HG03432 (cell line): ENCODE measurements around the gene DDX49.

Source experiments
- ATAC-seq: cut with Tn5 transposase; IDR thresholded peaks from one replicate; pipeline ENCODE4 v1.9.1; 2021; ENCODE audit warnings: mild to moderate bottlenecking, moderate library complexity; ENCODE audit not compliant: unreplicated experiment

The DDX49 gene

GRCh38 chr19:18919086-18919899, at the start of gene DDX49, which contains the start of gene COPE:
TSS of gene DDX49 (plus strand) at chr19:18919715. CDS start at chr19:18919742, 27 bp downstream.
TSS of gene COPE (minus strand) at chr19:18919387. CDS start at chr19:18919348, 39 bp downstream.
- ATAC-seq = peak; percentile 89

DNA sequence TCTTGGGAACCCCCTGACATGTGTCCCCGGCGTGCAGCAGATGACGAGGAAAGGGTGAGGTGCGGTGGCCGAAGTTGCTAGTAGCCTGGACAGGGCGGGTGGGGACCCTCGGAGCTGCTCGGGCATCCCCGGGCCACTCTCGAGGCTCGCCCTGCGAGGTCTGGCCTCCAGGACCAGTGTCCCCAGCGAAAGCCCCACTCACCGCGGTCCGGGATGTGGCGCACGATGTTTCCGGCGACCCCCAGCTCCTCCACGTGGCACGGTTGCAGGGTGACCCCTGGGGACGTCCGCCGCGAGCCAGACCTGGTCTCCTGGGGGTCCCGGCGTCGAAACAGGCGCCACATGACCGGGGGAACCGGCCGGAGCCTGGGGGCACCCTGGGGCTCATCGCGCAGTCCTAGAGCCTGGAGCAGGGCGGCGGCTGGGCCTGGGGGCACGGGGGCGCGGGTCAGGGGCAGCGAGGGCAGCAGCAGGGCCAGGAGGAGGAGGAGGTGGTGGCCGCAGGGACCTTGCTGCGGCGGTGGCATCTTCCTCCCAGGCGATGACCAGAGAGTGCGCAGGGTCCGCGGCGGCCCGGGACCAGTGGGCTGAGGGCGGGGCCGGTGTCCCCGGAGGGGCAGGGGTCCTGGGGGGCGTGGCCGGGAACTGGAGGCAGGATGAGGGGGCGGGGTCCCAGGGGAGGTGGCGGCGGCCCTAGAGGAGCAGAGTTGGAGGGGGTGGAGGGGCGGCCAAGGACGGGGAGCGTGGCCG, 49.6 kb upstream of the DDX49 start:
- ATAC-seq = no peak

GRCh38 chr19:18870531-18871172, 48.9 kb upstream of the DDX49 start:
- ATAC-seq = no peak

DNA sequence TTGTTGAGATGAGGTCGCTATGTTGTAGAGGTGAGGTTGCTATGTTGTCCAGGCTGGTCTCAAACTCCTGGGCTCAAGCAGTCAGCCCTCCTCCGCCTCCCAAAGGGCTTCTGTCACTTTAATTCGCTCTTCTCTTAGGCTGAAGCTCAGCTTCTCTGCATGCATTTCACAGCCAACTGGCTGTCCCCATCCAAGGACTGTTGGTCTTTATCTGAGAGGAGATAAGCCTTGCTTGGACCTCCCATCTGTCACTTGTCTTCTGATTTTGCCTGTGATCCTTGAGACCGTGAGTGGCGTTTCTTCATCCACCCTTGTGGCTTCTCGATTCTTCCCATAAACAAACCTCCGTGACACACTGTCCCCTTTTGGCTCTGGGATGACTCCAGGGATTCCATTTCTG, 48.0 kb upstream of the DDX49 start:
- no peak for ATAC-seq

DNA sequence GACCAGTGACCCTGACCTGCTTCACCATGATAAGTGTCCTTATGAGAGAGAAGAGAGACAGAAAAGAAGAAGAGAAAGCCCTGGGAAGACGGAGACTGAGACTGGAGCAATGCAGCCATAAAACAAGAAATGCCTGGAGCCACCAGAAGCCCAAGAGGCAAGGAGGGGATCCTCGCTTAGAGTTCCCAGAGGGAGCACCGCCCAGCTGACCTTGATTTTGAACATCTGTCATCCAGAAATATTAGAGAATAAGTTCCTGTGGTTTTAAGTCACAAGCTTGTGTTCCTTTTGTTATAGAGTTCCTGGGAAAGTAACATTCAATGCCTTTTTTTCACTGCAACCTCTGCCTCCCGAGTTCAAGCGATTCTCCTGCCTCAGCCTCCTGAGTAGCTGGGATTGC, 43.8 kb upstream of the DDX49 start:
- no peak for ATAC-seq

DNA sequence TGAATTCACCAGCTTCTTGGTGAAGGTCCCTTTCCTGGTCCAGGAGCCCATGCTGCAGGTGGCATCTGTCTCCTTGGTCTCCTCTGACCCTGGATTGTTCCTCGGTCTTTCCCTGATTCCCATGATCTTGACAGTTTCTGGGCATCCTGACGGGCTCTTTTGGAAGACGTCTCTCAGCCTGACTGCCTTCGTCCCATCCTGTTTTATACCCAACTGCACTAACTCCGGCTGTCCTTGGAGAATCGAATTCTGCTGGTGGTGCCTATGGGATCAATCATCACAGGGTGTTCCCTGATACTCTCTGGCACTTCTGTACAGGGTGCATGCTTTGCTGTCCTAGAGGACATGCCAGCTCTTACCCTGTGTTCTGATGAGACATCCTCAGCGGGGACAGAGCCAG, 42.6 kb upstream of the DDX49 start:
- ATAC-seq = no peak

DNA sequence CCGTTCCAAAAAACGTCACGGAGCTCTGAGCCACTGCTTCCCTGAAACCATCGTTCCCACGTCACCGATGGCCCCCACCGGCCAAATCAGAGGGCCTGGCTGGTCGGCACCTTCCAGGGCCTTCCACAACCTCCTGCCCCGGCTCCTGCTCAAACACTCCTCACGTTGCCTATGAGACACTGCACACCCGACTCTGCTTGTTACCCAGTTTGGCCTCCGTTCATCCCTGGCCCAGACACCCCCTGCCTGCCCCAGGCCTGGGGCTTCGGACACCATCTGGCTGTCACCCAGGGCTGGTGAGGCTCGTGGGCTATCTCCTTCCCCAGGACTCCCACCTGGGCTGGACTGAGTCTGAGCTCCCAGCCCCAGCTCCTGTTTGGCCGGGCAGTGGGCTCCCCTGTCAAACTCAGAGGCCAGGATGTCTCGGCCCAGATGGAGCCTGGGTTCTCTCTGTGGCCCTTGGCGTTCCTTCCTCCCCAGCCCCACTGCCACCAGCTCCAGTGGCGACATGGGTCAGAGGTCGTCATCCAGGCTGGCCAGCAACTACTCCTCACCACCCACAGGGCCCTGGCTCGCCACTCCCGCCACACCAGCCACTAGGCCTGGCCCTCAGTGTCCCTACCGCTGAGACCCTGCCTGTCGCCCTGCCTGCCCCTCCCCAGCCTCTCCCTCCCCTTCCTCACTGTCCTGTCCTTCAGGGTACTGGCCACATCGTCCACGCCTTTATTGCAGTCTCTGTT, 41.3 kb upstream of the DDX49 start:
- no peak for ATAC-seq

DNA sequence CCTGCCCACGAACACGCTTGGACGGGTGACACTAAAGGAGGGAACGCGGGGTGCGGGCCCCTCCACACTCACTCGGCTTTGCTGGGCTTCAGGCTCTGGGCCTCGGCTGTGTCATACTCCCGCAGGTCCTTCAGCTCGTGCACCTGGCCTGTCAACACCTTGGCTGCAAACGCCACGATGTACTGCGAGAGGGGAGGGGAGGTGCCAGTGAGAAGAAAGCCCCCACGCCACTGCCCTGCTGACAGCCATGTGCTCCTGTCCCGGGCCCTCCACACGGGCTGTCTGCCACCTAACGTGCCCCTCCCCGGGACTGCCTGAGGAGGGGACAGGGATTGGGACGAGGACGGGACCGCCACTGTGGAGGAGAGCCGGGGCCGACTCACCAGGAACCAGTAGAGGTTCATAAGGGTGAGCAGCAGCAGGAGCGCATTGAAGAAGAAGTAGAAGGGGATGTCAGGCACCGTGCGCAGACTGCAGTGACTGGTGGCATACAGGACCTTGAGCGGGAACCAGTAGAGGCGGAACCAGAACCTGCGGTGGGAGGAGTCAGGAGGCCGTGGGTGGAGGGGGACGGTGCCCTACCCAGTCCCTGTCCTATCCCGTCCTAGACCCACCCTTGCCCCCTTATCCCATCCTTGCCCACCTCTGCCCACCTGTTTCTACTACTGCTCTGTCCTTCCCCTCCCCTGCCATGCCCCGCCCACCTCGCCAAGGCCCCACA, 40.5 kb upstream of the DDX49 start:
- ATAC-seq = no peak

DNA sequence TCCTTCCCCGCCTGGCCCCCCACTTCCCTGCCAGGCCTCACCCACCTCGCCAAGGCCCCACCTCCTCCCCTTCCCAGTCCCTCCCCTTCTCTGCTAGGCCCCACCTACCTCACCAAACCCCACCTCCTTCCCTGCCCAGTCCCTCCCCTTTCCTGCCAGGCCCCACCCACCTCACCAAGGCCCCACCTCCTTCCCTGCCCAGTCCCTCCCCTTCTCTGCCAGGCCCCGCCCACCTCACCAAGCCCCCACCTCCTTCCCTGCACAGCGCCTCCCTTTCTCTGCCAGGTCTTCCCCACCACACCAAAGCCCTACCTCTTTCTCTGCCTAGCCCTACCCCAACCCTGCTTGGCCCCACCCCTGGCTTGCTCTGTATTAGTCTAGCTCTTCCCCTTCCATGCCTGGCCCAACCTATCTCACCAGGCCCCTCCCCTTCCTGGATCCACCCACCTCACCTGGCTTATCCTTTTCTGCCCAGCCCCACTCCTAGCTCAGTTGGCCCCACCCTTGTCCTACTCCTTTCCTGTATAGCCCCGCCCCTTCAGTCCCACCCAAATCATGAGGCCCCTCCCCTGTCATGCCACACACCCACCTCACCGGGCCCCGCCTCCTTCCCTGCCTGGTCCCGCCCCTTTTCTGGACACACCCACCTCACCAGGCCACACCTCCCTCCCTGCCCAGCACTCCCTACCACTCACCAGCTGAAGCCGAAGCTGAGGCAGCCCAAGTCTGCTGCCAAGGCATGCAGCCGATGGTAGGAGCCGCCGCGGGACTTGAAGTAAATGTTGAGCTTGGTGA, 39.7 kb upstream of the DDX49 start:
- no peak for ATAC-seq

DNA sequence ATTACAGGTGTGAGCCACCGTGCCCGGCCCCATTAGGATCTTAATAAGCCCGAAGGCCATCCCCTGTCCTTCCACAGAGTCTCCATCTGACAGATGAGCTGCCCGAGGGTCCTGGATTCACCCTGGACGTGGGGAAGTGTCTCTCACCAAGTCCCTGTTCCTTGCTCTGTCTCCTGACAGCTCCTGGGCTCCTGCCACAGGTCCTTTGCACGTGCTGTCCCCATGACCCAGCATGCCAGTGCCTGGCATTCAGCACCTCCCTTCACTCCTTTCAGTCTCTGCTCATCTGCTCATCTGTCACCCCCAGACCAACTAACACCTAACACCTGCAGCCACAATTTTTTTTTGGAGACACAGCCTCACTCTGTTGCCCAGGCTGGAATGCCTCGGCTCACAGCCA, 38.0 kb upstream of the DDX49 start:
- no peak for ATAC-seq

- ATAC-seq = no peak
Measured at GRCh38 chr19:18883526-18884304, 35.8 kb upstream of the DDX49 start.

DNA sequence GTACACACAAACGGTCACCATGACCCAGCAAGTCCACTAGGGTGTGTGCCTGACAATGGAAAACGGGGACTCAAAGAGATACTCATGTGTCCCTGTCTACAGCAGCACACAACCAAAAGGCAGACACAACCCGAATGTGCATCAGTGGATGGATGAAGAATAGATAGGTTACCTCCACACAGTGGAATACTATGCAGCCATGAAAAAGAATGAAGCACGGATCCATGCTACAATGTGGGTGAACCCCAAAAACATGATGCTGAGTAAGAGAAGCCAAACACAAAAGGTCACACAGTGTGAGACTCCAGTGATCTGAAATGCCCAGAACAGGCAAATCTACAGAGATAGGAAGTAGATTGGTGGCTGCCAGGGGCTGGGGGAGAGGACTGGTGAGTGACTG, 32.5 kb upstream of the DDX49 start:
- ATAC-seq = no peak

- no peak for ATAC-seq
Measured at GRCh38 chr19:18889949-18890745, 29.4 kb upstream of the DDX49 start.

GRCh38 chr19:18893587-18894253, 25.8 kb upstream of the DDX49 start:
- ATAC-seq = no peak

GRCh38 chr19:18894254-18895037, 25.1 kb upstream of the DDX49 start:
- ATAC-seq = no peak

- ATAC-seq = no peak
Measured at GRCh38 chr19:18895038-18895823, 24.3 kb upstream of the DDX49 start.
